ENCODE measurements around the gene ABCF1.
A peak's percentile ranks its signal among the peaks of the same experiment; 100 is the strongest.

ABCF1 gene

GRCh38 chr6:30542404-30542725, 28.9 kb upstream of the ABCF1 start:
- peak; percentile 64 for DNase-seq (ENCODE audit: low read depth)
- TF ChIP-seq CTCF (IDR thresholded peaks at IDR 0.05; ENCODE audit: insufficient read depth, low read depth, low read length, missing control alignments) = no peak
- H3K4me3 ChIP-seq (ENCODE audit: low read depth, low read length) = no peak overlapping the region

GRCh38 chr6:30542915-30543314, 28.3 kb upstream of the ABCF1 start:
- no peak for DNase-seq (ENCODE audit: low read depth)
- no peak overlapping the region for H3K4me3 ChIP-seq (ENCODE audit: low read depth, low read length)
- TF ChIP-seq CTCF (IDR thresholded peaks at IDR 0.05; ENCODE audit: insufficient read depth, low read depth, low read length, missing control alignments) = no peak

GRCh38 chr6:30543821-30544220, 27.4 kb upstream of the ABCF1 start:
- no peak for TF ChIP-seq CTCF (IDR thresholded peaks at IDR 0.05; ENCODE audit: insufficient read depth, low read depth, low read length, missing control alignments)
- no peak for DNase-seq (ENCODE audit: low read depth)
- no peak overlapping the region for H3K4me3 ChIP-seq (ENCODE audit: low read depth, low read length)

- H3K4me3 ChIP-seq (ENCODE audit: low read depth, low read length) = no peak overlapping the region
- peak; percentile 74 for TF ChIP-seq CTCF (IDR thresholded peaks at IDR 0.05; ENCODE audit: insufficient read depth, low read depth, low read length, missing control alignments)
- peak; percentile 67 for DNase-seq (ENCODE audit: low read depth)
These were observed 26.5 kb upstream of the ABCF1 start for GRCh38 chr6:30544666-30545272.

GRCh38 chr6:30547454-30547853, 23.8 kb upstream of the ABCF1 start:
- no peak for TF ChIP-seq CTCF (IDR thresholded peaks at IDR 0.05; ENCODE audit: insufficient read depth, low read depth, low read length, missing control alignments)
- H3K4me3 ChIP-seq (ENCODE audit: low read depth, low read length) = no peak overlapping the region
- no peak for DNase-seq (ENCODE audit: low read depth)

GRCh38 chr6:30548375-30548774, 22.9 kb upstream of the ABCF1 start:
- no peak for TF ChIP-seq CTCF (IDR thresholded peaks at IDR 0.05; ENCODE audit: insufficient read depth, low read depth, low read length, missing control alignments)
- DNase-seq (ENCODE audit: low read depth) = no peak
- H3K4me3 ChIP-seq (ENCODE audit: low read depth, low read length) = no peak overlapping the region

- no peak for DNase-seq (ENCODE audit: low read depth)
- no peak for TF ChIP-seq CTCF (IDR thresholded peaks at IDR 0.05; ENCODE audit: insufficient read depth, low read depth, low read length, missing control alignments)
- H3K4me3 ChIP-seq (ENCODE audit: low read depth, low read length) = no peak overlapping the region
These were observed 16.8 kb upstream of the ABCF1 start for GRCh38 chr6:30554404-30554803.

All from GM12865 (cell line).